Stimulated activated CD4-positive, alpha-beta T cell treated with anti-CD3 and anti-CD28 coated beads, Interleukin-4, amount 100 ng/mL, for 1 hour (primary cell): Measurements from ENCODE around the gene PTP4A2.
A peak's percentile ranks its signal among the peaks of the same experiment; 100 is the strongest.
"Not testable (repeated sequence)": the region's sequence is repeated elsewhere in the genome, so short reads cannot be mapped to it uniquely, and the experiment has no call there.

Experiments used
- DNase-seq: peaks from one replicate; pipeline ENCODE4 v3.0.0-alpha.2; 2020

The PTP4A2 gene

DNA sequence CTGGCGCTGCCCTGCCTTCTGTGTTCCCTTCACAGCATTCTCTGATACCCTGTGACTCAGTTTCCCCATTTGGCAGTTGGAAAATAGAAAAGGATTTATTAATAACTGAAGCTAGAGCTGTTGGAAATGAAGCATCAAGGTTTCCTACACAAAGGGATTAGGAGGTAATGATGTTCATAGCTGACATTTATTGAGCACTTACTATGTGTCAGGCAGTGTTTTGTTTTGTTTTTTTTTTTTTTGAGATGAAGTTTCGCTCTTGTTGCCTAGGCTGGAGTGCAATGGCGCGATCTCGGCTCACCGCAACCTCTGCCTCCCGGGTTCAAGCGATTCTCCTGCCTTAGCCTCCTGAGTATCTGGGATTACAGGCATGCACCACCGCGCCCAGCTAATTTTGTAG is 7.5 kb upstream of the PTP4A2 start:
- DNase-seq: not testable (repeated sequence)

DNA sequence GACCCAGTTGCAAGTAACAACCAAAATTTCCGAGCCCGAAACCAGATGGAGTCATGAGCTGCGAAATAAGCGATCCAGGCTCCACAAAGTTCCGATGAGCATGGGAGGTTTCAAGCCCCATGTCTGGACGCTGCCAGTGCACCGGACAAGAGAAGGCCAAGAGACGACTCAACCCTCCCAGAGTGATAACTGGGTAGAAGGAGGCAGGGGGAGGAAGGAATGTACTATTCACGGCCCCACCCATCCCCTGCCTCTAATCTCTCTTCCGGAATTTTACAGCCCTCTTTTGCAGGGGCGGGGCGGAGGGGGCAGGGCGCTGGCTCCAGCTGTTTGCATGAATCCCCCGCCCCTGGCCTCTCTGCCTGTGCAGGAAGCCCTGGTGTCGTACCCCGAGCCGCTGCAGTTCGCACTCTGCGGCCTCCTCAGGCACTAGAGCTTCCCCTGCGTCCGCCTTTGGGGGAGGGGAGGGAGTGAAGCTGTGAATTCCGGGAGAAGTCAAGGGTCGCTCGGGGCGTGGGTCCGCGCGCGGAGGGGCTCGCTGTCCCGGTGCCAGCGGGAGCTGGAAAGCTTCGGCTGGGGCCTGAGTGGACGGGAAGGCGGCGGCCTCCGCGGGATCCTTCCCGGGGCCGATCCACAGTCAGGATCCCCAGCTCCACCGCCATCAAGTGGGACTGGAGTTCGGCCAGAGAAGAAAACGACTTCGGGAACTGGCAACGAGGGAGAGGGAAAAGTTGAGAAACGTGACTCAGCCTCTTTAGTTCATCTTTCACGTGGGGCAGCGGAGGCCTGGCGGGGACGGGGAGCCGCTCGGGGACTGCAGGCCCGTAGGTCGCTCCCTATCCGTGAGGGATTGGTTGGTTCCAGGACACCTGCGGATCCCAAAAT is 6.3 kb upstream of the PTP4A2 start:
- DNase-seq: peak; percentile 78

DNA sequence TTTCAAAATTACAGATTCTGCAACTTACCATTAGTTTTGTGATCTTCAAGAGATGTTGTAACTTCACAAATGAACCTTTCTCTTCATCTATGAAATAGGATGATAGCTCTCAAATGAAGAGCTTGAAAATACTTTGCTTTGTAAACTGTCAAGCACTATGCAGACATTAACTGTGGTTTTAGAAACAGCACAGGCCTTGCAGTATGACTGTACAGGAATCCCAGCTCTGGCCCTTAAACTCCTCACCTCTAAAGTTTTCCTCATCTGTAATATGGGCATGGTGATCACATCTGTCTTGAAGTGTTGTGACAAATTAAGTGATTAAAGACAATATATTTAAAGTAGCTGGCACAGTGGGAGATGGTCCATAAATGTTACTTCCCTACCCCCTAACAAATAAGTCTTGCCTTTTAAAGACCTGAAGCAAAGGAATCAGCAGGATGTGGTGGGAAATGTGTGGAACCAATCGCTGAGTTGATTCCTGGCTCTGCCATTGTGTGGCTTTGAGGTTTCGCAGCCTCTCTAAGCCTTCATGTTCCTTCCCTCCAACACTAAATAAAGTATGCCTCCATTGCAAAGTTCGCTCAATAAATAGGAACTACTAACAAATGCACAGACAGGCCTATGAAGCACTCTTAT is 5.5 kb upstream of the PTP4A2 start:
- no peak for DNase-seq

DNA sequence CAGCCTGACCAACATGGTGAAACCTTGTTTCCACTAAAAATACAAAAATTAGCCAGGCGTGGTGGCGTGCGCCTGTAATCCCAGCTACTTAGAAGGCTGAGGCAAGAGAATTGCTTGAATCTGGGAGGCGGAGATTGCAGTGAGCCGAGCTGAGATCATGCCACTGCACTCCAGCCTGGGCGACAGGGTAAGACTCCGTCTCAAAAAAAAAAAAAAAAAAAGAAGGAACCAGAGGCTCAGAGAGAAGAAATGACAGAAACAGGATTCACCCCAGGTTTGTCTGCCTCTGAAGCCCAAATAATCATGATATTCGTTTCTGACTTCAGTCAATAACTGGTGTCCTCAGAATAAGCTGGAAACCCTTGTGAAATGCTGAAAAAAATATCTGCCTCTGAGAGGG is 3.9 kb upstream of the PTP4A2 start:
- DNase-seq: not testable (repeated sequence)

DNA sequence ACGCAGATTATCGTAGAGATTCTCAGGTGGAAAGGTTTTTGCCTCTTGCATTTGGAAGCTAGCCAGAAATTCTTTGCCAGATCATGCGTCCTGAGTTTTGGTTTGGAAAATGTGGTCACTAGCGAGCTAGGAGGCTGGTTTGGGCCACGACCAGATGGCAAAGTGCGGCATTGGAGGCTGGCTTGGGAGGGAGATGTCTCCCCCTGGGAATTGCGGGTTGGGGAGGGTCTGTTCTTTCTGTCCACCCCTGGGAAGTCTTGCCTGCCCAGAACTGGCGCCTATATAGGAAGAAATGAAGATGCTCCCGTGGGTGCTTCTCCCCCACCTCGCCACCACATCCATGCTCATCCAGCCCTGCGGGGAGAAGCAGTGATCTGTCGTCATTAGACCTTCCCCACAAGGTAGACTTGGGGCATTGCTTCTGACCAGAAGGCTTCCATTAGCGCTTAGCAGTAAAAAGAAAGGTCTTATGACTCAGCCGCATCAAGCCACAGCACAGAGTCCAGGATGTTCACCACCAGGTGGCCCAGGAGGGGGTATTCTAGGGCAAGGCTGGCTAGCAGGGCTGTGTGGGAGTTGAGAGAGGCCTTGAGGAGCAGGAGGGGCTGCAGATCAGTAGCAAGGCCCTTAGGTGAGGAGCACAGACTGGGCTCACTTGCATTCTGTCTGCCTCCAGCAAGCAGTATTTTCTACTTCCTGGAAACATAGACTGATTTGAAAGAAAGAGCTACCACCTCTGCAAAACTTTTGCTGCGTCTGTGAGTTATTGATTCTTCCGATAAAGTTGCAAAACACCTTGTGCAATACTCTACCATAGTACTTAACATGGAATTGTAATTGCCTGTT is 1.5 kb upstream of the PTP4A2 start:
- peak; percentile 74 for DNase-seq

DNA sequence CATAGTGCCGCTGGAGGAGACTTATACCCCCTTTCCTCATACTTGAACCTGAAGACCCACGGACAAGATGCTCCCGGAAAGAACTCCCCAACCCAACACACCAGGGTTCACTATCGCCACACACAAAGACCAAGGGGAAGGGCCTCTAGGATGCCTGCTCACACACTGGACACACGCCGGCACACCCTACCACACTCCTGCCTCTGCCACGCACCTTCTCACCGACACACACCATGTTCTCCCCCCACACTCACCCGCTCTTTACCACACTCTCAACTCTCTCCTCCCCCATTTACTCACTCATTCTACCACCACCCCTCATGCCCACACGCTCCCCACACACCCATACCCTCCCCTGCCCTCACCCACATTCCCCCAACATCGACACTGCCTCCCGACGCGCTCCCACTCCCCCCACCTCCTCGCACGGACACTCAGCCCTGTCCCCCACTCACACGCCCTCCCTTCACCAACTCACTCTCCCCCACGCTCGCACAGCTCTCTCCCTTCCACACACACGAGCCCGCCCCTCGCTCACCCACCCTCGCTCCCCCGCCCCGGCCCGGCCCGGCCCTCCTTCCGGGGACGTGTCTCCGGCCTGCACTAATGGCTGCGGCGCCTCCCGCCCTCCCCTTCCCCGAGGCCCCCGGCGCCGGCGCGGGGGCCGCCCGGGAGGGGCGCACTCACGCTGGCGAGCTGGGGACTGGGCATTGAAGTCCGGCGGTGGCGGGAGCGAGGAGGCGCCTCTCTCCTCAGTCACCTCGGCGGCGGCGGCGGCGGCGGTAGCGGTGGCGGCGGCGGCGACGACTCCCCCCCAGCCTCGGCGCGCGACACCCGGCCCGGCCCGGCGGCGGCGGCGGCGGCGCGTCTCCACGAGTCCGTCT is 626 bp downstream of the PTP4A2 start:
- DNase-seq: peak; percentile 80

DNA sequence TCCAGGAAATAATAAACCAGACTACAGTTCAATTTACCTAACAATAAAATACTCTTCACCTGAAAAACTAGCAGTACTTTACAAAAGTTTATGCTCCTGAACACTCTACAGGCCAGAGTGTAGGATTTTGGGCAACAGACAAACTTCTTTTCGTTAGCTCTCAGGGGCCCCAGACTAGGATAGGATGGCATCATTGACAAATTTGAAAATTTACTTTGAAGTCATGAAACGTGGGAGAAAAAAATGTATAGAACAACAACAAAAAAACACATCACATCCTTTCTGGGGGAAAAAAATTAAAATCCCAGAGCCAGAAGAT is 1.2 kb downstream of the PTP4A2 start:
- no peak for DNase-seq

DNA sequence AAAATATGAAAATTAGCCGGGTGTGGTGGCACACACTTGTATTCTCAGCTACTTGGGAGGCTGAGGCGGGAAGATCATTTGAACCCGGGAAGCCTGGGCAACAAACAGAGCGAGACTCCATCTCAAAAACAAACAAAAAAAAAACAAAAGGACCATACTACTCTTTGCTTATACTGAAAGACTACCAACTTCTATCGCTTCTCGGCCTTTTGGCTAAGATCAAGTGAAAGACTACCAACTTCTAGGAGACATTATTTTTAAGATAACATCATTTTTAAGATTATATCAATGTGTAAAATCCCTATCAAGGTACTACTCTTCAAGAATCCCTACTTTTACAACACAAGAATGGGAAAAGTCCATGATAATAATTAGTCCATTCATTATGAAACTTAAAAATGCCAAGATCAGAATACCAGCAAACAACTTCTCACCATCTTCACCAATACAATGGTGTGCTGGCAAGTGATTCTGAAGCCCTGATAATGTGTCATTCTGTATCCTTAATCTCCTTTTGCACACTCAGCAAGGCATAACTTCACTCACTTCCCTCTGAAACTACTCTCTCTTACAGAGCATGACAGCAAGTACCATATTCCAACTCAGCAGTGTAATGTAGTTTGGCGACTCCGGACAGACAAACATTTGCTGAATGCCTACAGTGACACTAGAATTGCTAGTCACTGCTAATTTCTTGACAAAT is 1.7 kb downstream of the PTP4A2 start:
- no peak for DNase-seq

DNA sequence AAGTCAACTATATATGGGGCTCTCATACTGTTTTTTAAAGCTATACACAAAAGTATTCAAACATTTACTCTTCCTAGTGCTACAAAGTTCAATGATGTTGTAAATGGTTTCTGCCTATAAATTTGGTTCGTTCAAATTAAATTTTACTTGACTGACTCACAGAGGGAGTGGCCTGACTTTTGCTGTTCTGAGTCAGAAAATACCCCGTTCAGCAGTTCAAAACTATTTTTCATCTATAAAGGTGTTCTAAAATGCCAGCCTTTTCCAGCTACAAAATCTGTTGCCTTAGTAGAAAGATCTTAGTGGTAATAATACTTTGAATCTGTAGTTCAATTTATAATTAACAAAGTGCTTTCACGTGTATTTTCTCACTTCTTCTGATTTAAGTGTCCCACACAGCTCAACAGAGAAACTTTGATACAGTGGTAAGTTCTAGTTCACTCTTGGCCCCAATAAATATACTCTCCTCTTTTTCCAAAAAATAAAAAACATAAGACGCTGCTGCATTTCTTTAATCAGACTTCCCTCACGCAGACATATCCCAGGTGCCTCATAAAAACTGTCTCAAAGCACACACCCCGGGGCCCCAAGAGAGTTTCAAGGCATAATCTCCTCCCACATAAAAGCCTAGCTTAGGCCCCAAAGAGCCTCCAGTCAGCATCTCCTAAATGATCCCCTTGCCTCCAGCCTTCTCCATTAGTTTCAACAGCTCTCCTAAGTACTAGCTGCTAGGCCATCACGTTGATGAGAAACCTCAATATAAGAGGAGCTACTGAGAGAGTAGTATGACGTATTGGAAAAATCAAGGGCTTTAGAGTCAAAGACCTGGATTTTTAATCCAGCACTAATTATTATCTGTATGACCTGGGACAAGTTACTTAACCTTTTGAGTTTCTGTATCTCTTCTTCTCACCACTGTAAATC is 3.2 kb downstream of the PTP4A2 start:
- no peak for DNase-seq

DNA sequence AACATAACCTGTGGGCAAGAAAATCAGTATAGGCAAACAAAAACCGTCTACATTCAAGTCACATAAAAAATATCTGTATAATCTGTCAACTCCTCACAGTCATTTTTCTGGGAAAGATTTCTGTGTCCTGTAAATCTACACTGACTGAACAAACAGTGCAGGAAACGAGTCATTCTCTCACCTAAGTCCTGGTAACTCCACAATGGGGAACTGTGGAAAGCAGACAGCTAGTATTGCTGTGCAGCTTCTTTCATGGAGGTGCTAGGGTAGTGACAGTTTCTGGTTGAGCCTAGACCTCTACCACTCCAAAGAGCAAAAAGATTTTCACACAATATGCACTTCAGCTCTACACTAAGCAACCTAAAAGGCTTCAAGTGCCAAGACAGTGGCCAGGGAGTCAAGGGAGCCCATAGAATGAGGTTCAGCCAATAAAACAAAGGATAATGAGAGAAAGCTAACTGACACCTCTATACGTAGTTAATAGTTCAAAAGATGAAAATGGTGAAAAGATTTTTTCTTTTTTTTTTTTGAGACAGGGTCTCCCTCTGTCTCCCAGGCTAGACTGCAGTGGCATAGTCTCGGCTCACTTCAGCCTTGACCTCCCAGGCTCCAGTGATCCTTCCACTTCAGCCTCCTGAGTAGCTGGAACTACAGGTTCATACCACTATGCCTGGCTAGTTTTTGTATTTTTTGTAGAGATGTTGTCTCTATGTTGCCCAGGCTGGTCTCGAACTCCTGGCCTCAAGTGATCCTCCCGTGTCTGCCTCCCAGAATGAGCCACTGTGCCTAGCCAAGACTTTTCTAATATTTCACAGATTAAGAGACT is 5.5 kb downstream of the PTP4A2 start:
- DNase-seq: no peak

DNA sequence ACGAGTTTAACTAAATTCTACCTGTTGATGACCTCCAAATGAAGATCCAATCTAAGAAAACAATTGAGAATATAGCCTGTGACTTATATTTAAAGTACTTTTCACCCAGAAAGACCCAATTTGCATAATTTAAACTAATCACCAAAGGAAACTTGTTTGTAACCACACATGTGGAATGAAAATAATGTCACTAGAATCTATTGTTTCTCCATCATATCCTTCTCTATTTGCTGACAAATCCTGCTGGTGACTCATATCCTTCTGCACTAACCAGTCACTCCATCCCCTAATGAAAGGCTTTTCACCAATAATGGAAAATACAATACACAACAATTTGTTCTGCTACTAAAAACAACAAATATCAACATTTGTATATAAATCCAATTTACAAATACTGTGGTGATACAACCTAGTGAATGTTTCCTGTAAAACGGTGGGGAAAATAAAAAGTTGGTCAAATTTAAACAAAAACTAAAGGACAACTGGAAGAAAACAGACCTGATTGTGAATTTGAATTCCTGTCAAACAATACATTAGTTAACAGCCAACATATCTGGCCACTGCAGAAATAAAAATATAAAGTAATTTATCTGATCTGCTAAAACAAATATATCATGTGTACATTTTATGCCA is 6.5 kb downstream of the PTP4A2 start:
- no peak for DNase-seq

DNA sequence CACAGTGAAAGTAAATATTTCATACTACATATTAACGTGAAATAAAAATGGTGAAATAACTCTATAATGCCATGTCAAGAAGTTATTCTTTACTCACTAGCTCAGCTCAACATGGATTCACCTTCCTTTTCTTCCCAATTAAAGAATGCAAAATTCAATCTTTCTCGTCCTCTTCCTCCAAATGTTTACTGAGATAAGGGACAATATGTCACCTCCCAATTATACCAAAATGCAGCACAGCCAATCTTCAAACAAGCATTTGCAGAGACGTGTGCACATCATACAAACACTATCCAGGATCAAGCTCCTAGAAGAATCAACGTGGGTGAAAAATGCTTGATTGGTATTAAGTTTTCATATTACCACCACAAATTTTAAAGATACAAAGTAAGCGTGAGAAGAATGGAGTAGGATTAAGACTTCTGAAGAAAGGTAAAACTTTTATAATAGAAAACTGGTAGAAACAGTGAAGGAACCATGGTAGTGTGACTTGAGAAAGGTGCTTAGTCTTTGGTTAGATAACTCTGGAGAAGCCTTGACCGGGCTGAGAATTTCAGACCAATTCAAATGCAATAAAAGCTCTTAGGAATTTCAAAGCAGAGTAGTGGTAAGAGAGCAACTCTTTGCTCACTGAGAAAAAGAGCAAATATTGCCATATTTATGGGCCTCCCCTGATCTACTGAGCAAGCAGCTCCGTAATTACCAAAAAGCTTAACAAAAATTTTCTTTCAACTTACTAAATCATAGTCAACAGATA is 7.2 kb downstream of the PTP4A2 start:
- no peak for DNase-seq

DNA sequence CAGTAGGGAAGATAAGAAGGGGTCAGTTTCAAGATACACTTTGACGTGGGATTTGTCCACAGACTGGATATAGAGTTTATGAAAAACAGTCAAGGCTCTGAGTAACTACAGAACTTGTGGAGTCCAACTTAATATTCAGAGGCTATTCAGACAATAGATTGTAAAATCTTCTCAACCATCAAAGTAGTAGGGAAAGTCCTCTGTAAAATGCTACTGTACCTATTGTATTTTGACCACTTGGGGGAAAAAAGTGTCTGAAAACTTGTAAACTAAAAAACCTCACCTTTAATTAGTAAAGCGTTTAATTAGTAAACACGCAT is 10.5 kb downstream of the PTP4A2 start:
- no peak for DNase-seq

DNA sequence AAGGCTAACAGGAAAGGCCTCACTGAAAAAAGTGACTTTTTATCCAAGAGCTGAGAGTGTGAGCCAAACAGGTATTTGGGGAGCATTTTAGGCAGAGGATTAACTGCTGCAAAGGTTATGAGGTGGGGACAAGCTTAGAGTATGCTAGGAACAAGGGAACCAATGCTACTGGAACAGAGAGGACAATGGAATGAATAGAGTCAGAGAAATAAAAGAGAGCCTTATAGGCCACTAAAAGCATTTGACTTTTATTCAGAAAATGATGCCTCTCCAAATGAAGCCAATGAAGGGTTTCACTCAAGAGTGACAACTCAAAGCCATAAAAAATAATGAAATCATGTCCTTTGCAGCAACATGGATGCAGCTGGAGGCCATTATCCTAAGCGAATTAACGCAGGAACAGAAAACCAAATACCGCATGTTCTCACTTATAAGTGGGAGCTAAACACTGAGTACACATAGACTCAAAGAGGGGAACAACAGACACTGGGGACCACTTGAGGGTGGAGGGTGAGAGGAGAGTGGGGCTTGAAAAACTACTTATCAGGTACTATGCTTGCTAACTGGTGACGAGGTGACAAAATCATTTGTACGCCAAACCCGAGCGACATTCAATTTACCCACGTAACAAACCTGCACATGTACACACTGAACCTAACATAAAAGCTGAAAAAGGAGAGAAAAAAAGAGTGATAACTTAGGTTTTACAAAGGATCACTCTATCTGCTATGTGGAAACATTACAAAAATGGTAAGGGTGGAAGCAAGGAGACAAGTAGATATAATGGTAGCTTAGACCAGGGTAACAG is 11.1 kb downstream of the PTP4A2 start:
- DNase-seq: no peak

DNA sequence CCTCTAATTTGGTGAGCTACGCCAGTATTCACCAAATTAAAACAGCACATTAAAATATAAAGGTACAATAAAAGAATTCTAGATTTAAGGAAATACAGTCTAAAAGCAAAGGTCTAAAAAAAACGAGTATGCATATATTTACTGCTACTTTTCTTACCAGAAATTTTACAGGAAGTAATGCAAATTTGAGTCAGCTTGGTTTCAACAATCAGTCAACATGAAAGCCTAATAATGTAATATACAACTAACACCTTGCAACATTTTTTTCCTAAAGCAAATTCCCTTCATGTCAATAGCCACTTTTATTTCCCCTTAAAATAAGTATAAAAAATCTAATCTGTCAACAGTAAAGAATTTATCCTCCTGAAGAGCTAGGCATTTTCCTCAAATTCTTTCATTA is 11.9 kb downstream of the PTP4A2 start:
- no peak for DNase-seq

DNA sequence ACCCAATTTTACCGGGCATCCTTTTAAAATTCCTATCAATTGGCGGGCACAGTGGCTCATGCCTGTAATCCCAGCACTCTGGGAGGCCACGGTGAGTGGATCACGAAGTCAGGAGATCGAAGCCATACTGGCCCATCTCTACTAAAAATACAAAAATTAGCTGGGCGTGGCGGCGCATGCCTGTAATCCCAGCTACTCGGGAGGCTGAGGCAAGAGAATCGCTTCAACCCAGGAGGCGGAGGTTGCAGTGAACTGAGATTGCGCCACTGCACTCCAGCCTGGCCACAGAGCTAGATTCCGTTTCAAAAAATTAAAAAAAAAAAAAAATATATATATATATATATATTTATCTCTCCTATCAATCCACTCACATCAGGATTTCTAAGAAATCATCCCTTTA is 12.3 kb downstream of the PTP4A2 start:
- not testable (repeated sequence) for DNase-seq

DNA sequence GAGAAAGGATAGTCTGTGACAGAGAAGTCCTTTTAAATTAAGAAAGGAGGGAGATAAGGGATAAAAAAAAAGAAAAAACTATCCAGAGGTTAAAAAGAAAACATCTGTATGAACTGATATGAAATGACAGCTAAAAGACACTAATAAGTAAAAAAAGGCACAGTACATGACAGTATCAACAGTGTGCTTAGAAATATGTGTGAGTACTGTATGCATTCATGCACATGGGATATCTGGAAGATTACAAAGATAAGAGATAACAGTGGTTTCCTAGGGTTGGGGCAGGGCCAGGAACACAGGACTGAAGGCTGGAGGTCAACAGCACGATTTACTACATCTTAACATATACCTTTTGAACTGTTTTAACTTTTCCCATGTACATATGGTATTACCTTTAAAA is 13.3 kb downstream of the PTP4A2 start:
- DNase-seq: no peak
